Calu3 (cell line): ENCODE measurements around the gene CDKAL1. TPM values are rescaled to one million over a fixed set of nuclear protein-coding genes. Genes with fewer than 3 reads are reported as not detected.

Experiments
- BruUV-seq: library from RNA; stranded (reverse); fragments of 400-500 nt; replicated peaks from 2 replicates; lab custom pipeline; 2021; lab: Mats Ljungman, UMichigan
- CTCF ChIA-PET: fragments of 300-600 bp; sonication (Branson Sonifier 250); formaldehyde crosslinking; loops from one replicate; lab custom pipeline; 2022; ENCODE audit warnings: antibody characterized with exemption; lab: Charles Lee
- DNase-seq: peaks from one replicate; pipeline ENCODE4 v3.0.0; 2022
- H3K27ac Mint-ChIP-seq: one replicate; pipeline ENCODE4 v1.8.0; 2022; ENCODE audit warnings: mixed read lengths; ENCODE audit not compliant: unreplicated experiment
- H3K27me3 Mint-ChIP-seq: one replicate; pipeline ENCODE4 v1.8.0; 2022; ENCODE audit warnings: mixed read lengths; ENCODE audit not compliant: unreplicated experiment
- H3K36me3 Mint-ChIP-seq: one replicate; pipeline ENCODE4 v1.8.0; 2022; ENCODE audit warnings: mild to moderate bottlenecking, moderate library complexity, mixed read lengths; ENCODE audit not compliant: insufficient read depth, unreplicated experiment
- H3K4me1 Mint-ChIP-seq: one replicate; pipeline ENCODE4 v1.8.0; 2022; ENCODE audit warnings: mild to moderate bottlenecking, low read depth, mixed read lengths; ENCODE audit not compliant: unreplicated experiment
- H3K4me3 Mint-ChIP-seq: one replicate; pipeline ENCODE4 v1.8.0; 2022; ENCODE audit warnings: mild to moderate bottlenecking, low read depth, moderate library complexity, mixed read lengths; ENCODE audit not compliant: unreplicated experiment
- H3K9me3 Mint-ChIP-seq: one replicate; pipeline ENCODE4 v1.8.0; 2022; ENCODE audit warnings: low read depth, mixed read lengths; ENCODE audit not compliant: unreplicated experiment
- CTCF ChIP-seq: fragments of 200-600 bp; IDR thresholded peaks from one replicate; pipeline ENCODE4 v1.8.0; 2022; ENCODE audit warnings: antibody characterized with exemption; ENCODE audit not compliant: unreplicated experiment
- intact Hi-C: fragments of 100-400 bp; cut with micrococcal nuclease; formaldehyde crosslinking; loops from one replicate; pipeline ENCODE4 v1.10.0; 2022; ENCODE audit not compliant: unreplicated experiment
- total RNA-seq: library from RNA; stranded (reverse); gene quantifications from 2 replicates; pipeline ENCODE4 v1.2.3, GENCODE V29; 2022

CDKAL1 gene
- total RNA-seq, 1 experiment from 2014 or later = 39.6 TPM

- CTCF ChIA-PET = interaction anchor here (0.6 to 1.9 kb wide), 10 partner anchors 10 to 1029 kb away, joined by 3 to 33 read pairs (median 4); partner anchors contain the start of gene SOX4
- peaks cover 4% of the 10 kb centered on the region for H3K36me3 Mint-ChIP-seq
- H3K4me1 Mint-ChIP-seq = peaks cover 14% of the 10 kb centered on the region
- H3K4me3 Mint-ChIP-seq = no peak overlapping the region
- no peak overlapping the region for H3K27ac Mint-ChIP-seq
- no peak for DNase-seq
- H3K9me3 Mint-ChIP-seq = peaks cover 2% of the 10 kb centered on the region
- TF ChIP-seq CTCF = no peak
- intact Hi-C loops = loop anchor here (1.0 to 10.0 kb wide), 4 partner anchors 312 to 1380 kb away; no protein-coding TSS in a partner anchor
- no peaks in the 10 kb centered on the region for H3K27me3 Mint-ChIP-seq
- BruUV-seq = no TSS peak
Measured at GRCh38 chr6:20564777-20565176, 30.5 kb downstream of the CDKAL1 start.

GRCh38 chr6:20565342-20565741, 31.1 kb downstream of the CDKAL1 start:
- CTCF ChIA-PET = interaction anchor here (0.6 to 1.9 kb wide), 5 partner anchors 10 to 1024 kb away, joined by 3 to 33 read pairs (median 4); no protein-coding TSS in a partner anchor
- DNase-seq = no peak
- intact Hi-C loops = loop anchor here (2.0 to 10.0 kb wide), 2 partner anchors 311 to 1379 kb away; no protein-coding TSS in a partner anchor

GRCh38 chr6:20566109-20566508, 31.9 kb downstream of the CDKAL1 start:
- Mint-ChIP-seq H3K27ac (no peak overlapping the region), H3K36me3 (peaks cover 4% of the 10 kb centered on the region), H3K9me3 (peaks cover 2% of the 10 kb centered on the region), H3K4me1 (peaks cover 14% of the 10 kb centered on the region), H3K27me3 (no peaks in the 10 kb centered on the region), H3K4me3 (no peak overlapping the region)
- DNase-seq = no peak
- BruUV-seq = no TSS peak
- CTCF ChIA-PET = interaction anchor here (1.1 kb wide), 1 partner anchor 8 kb away, joined by 3 read pairs; no protein-coding TSS in a partner anchor
- TF ChIP-seq CTCF = no peak
- intact Hi-C loops = loop anchor here (10.0 kb wide), 1 partner anchor 1379 kb away; no protein-coding TSS in a partner anchor

More at GRCh38 chr6:20565342-20565741, 31.1 kb downstream of the CDKAL1 start:
- Mint-ChIP-seq H3K4me1 (peaks cover 14% of the 10 kb centered on the region), H3K27me3 (no peaks in the 10 kb centered on the region), H3K36me3 (peaks cover 4% of the 10 kb centered on the region), H3K9me3 (peaks cover 2% of the 10 kb centered on the region), H3K27ac (no peak overlapping the region), H3K4me3 (no peak overlapping the region)
- no peak for TF ChIP-seq CTCF
- no TSS peak for BruUV-seq

- no peak for DNase-seq
- CTCF ChIA-PET = interaction anchor here (1.3 kb wide), 1 partner anchor 1024 kb away, joined by 3 read pairs; the partner anchor contains the start of gene SOX4
- no peak overlapping the region for H3K4me3 Mint-ChIP-seq
Measured at GRCh38 chr6:20569000-20569610, 34.8 kb downstream of the CDKAL1 start.

More at GRCh38 chr6:20569000-20569610, 34.8 kb downstream of the CDKAL1 start:
- Mint-ChIP-seq H3K4me1 (peaks cover 23% of the 10 kb centered on the region), H3K27me3 (no peaks in the 10 kb centered on the region), H3K36me3 (peaks cover 4% of the 10 kb centered on the region), H3K9me3 (peaks cover 2% of the 10 kb centered on the region), H3K27ac (no peak overlapping the region)
- BruUV-seq = no TSS peak
- no peak for TF ChIP-seq CTCF
- intact Hi-C loops = loop anchor here (10.0 kb wide), 1 partner anchor 1376 kb away; no protein-coding TSS in a partner anchor
